Activated CD8-positive, alpha-beta memory T cell treated with anti-CD3 and anti-CD28 coated beads, Interleukin-2, amount 50 U/mL, for 48 hours (primary cell): Measurements from ENCODE around the gene AQP4.

Experiments
- DNase-seq: peaks from one replicate; pipeline ENCODE4 v3.0.0-alpha.2; 2020

AQP4 gene, protein sequence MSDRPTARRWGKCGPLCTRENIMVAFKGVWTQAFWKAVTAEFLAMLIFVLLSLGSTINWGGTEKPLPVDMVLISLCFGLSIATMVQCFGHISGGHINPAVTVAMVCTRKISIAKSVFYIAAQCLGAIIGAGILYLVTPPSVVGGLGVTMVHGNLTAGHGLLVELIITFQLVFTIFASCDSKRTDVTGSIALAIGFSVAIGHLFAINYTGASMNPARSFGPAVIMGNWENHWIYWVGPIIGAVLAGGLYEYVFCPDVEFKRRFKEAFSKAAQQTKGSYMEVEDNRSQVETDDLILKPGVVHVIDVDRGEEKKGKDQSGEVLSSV

DNA sequence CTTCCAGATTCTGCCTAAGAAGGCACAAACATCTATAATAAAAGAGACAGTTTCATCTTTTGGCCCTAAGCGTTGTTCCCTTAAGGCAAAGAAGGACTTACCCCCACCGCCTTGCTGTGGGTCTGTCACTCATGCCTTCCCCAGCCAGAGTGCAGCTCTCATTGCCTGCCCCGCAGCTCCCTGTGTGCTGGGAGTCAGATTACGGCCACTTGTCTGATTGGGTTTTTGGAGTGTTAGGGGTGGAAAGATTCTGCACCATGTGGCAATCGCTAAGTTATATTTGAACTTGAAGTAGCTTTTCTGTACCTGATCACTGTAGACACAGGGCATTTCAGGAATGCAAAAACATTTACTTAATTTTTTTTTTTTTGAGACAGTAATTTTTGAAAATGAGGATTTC, at the start of gene AQP4:
Gene AQP4, minus strand, starts transcription at position 151 of the 400 bp plus-strand sequence. Its CDS starts 18 bp downstream, at position 133.
- DNase-seq, result no peak

DNA sequence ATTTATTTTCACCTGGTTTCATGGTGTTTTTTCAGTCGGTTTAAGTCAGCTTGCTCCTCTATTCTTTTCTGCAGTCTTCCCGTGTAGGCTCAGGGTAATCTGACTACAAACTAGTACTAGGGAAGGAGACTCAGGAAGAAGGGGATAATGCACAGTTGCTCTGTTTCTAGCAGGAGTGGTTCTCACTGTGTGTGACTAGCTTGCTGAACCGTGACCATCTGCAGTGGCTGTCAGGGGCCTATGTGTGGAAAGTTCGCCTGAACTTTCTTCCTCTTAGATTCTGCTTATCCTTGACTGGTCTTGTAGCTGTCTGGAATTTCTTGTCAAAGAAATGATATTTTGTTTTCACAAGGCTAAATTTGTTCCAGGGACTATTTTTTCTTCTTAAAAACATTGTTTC, 46.3 kb upstream of the AQP4 start:
- no peak for DNase-seq

DNA sequence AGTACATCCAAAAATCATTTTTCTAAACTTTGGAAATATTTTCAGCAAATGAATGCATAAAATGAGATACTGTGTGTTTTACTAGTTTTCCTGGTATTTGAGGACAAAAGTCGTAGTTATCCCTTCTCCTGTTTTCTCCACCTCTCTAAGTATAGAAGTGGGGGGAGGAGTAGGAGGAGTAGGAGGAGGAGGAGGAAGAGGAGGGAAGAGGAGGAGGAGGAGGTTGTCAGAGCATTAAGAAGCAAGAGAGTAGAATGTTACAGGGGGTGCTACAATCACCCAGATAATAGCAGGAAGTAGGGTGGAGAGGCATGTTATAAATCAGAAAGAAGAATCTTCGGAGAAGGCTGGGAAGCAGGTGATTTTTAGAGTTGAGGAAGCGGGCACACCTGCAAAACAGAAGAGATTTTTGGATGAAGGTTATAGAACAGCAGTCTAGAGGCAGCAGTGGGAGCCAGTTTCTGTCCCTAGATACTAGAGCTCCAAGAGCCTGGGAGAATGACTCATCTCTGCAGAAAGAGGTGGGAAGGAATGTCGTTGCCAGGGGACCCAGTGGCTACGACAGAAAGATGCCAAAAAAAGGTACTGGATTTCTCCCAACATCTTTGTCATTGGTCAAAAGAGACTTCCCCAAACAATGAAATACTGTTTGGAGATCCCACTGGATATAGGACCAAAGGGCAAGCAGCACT, 44.2 kb upstream of the AQP4 start:
- DNase-seq, result no peak

DNA sequence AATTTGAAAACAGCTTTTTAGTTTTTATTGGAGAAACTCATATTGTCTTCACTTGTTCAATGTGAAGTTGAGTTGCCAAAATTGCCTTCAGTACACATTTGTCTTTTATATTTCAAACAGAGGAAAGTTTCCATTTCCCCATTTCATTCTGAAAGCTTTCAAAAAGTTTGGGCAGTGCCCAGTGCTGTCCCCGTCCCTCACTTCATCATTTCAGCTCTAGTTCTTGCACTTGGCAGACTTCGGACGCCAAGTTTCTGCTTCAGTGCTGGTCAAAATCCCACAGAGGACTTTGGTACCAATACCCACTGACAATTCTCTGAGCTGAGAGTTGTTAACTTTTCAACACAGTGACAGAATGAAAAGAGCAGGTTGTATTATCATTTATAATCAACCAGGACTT, 43.4 kb upstream of the AQP4 start:
- DNase-seq, result no peak

DNA sequence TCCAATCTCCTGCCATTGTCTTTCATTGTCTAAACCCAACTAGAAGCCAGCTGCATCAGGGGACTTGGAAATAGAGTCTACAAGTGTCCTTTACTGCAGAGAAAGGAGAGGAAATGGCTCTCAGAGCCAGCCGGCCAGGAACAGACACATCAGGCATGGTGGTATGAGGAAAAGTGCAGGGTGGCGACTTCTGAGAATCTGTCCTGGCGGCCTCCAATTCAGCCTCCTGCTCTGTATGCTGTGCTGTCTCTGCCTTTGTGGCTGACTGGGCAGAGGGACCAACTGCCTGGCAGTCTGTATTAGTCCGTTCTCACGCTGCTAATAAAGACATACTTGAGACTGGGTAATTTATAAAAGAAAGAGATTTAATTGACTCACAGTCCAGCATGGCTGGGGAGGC, 36.8 kb upstream of the AQP4 start:
- DNase-seq, result no peak

DNA sequence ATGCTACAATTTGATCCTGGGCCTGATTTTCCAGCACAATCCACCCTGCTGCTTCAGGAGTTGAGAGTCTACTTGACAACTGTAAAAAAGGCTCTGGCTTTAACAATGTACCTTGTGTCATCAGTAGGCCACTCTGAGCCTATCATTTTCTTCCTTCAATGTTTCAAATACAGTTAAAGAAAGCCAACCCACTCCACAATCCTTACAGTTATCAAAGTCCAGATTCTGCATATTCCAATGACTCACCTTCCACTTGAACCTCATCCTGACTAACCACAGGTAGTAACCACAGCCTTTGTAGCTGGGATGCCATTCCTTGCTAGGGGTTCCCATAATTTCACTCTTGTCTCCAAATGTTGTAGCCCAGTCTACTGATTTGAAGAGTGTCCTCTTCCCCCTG, 35.5 kb upstream of the AQP4 start:
- no peak for DNase-seq

DNA sequence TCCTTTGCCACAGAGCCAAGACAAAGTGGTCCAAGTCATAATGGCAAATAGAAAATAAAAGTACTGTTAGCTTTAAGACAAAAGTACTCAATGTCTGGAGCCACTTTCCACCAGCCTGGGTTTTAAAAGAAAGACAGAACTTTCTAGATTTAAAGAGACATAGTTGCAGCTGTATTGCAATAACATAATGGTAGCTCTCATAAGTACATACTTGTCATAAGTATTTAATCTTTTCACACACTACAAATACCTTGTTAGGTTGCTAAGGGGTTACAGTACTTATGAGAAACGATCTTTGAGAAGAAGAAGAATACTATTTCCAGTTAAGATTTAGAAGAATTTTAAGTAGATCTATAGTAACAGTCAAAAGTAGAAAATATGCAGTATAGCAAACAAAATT, 28.9 kb upstream of the AQP4 start:
- DNase-seq, result no peak

DNA sequence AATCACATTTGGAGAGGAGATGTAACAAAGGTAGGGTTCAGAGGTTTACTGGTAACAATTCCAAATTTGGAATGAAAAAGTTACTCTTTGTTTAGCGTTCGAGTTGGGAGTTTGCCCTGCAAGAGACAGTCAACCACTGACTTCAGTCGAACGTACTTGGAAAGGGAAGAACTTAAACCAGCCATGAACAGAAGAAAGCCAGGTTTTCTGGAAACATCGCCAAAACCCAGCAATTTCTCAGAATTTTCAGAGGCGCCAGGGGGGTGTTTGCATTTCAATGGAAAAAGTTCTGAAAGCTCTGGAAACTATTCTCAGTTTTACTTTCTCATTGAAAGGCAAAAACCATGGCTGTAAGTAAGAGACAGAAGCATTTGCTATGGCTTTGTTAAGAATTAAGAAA, 28.5 kb upstream of the AQP4 start:
- DNase-seq, result no peak

DNA sequence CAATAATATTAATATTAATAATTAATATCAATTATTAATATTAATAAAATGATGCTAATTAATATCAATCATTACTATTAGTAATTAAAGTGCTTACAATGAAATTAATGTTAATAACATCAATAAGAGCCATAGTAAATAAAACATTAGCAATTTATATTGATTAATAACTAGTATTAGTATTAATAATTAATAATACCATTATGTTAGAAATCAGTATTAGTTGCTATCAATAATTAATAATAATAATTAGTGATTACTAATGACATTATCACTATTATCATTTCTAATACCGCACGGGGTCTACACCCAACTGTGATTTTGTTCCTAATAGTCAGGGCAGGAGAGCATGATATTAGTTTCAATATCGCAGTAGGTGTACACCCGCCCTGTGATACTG, 22.8 kb upstream of the AQP4 start:
- DNase-seq, result no peak

DNA sequence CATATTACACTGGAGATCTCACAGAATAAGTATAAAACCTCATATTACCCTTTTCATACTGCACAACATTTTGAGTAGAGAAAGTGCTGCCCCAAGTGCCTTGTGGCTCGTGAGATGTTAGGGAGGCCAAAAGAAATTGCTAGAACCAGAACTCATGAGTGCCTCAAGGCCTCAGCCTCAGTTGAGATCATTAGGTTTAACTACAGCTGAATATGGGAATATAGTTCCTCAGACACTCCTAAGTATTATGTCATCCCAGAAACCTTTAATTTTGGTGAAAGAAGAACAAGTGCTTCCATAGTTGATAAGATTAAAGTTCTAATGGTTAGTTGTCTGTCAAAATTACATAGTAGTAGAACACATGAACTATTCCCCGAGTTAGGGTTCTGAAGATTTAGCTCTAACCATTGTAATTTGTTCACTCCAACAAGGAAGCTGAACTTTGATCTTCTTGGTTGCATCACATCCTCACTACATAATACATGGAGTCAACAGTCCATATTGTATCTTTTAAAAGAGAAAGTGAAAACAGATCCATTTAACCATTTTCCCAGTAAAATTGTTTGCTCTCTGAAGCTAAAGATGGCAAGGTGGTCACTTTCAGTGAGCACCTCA, 9.6 kb upstream of the AQP4 start:
- no peak for DNase-seq

DNA sequence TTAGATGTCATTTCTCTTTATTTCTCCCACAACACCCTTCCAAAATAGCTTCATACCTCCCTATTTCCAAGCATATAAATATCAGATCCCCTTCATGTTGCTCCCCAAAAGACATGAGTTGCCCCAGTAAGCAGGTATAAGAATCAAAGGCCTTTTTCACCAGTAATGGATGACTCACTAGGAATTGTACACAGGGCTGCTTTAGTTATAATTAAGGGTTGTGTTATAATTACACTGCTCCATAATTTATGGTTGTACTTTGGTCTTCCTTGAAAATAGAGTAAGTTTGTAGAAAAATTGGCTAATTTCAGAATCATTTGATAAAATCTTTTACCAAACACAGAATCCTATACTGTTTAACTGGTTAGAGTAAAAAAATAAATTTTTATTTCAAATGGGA, 8.8 kb upstream of the AQP4 start:
- no peak for DNase-seq

DNA sequence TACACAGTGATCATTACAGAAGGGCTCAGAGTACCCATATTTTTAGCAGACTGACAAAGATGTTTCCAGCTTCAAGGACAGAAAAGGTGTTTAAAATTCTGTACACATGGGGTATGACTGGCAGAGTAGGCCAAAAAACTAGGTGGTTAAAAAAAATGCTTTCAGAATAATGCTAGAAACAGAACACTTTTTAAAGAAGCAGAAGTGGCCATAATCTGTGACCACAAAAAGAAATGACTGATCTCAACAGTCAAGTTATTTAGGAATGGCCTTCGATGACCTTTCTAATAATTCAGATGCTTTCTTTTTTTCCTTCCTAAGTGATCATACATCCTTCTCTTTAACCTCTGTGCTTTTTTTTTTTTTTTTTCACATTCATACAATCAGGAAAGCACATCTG, 4.1 kb upstream of the AQP4 start:
- no peak for DNase-seq

DNA sequence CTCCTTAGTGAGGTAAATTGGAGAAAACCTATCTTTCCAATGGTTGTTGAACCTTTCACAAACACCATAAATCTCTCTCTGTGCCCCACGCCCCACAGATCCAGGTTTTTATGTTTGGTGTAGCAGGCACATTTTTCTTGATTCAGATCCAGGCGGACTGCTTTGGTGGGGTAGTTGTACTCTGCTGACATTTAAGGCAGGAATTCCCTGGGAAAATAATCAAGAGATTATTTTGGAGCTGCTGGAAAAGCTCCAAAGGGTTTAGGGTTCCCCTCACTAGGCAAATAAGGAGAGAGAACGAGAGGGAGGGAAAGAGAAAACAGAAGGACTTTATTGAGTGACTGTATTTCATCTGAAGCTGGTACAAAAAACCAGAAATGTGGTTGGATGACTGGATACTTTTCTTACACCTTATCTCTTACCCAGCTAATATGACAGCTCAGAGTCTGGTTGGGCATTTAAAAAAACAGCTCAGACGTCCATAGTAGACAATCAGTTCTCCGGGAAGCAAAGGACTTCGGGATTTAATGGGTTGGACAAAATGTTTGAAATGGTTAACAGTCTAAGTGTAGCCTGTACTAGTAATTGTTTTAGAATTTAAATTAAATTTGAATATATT, 3.6 kb upstream of the AQP4 start:
- no peak for DNase-seq

DNA sequence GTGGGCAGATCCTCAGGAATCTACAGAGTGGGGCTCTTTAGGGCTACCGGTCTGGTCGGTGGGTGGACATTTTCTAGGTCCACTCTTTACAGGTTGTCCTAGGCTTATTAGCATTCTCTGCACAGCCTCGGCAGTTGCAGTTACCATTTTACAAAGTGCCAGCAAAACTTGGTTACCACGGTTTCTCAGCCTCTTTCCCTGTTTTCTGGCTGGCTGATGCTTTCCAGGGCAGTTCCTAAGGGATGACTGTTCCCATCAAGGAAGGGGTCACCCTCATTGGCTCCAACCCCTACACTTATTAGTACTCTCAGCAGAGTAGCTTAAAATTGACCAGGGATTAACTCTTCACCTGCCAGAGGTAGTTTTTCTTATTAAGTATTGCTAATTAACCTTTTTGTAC, 2.0 kb upstream of the AQP4 start:
- no peak for DNase-seq

DNA sequence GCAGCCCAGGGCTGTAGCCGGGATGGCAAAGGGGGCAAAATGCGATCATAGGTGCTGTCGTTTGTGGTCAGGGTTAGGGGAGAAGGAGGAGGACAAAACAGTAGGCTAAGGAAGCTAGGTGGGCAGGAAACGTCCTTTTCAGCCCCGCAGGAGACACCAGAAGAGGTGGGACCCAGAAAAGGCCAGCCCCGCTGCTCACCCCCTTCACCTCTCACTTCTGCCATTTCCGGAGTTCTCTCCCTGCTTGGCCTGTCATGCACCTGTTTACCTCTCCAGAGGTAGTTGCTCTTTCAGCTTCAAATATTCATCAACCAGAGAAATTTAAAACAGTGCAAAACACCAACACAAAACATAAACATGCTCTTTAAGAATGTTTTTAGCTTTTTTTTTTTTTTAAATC, 849 bp downstream of the AQP4 start:
- no peak for DNase-seq

DNA sequence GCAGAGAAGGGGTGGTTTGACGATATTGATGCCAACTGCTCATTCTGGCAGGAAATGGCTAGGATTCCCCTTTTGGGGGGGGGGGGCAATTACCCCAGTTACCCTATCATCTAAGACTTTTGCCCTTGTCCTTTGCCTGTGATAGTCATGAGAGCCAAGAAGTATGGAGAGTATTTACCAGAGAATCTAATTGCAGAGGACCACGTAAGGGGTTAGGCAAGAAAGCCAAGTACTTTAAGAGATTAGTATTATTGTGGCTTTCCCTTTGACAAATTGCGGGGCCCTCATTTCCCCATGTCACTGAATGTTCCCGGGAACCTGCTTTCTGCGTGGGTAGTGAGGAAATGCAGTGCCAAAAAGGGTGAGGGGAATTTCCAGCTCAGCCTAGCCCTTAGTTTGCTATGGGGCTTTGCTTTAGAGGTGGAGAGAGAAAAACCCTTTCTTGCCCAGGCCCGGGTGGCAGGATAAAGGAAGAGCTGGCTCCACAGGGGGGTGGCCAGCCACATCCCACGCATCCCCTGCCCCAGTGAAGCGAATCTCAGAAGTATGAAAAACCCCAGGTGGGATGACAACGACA, 1.5 kb downstream of the AQP4 start:
- DNase-seq, result no peak

DNA sequence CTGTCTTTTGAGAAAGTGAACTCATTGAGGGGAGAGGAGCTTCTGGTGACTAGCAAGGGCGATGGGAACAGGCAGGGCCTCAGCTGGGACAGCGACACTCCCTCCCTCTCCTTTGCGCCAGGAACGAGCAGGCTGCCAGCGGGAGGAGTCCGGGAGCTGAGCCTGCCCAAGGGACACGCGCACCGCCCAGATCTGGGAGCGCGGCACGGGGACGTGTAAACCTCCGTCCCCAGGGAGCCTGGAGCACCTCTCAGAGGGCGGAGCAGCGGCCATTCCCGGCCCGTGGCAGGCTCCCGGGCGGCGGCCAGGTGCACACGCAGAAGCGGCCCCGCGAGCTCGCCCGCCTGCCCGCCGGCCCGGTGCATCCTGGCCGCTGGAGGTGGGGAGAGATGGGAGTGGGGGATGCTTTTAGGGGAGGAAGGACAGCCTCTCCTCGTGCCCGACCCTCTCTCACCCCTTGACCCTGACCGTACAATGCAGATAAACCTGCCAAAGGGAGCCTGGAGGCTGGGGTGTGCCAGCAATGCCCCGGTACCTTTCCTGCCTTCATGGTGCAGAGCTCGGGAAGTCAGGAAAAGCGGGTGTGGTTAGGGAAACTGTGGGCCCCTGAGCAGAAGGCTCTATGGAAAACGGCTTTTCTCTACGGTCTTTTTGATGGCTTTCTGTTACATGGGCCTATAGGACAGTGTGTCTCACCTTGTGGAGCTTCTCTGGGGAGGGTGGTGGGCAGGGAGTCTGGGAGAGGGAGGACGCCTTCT, 2.2 kb downstream of the AQP4 start:
- DNase-seq, result no peak

DNA sequence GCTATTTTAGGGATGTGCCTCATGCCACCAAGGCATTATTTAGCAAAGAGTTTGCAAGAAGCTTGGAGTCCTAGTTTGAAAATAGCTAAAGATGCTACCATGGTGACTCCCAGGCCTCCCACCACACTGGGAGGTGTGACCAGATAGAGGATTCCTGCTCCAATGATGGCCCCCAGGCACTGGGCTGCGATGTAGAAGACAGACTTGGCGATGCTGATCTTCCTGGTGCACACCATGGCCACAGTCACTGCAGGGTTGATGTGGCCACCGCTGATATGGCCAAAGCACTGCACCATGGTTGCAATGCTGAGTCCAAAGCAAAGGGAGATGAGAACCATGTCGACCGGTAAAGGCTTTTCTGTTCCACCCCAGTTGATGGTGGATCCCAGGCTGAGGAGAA, 3.4 kb downstream of the AQP4 start:
- DNase-seq, result no peak

DNA sequence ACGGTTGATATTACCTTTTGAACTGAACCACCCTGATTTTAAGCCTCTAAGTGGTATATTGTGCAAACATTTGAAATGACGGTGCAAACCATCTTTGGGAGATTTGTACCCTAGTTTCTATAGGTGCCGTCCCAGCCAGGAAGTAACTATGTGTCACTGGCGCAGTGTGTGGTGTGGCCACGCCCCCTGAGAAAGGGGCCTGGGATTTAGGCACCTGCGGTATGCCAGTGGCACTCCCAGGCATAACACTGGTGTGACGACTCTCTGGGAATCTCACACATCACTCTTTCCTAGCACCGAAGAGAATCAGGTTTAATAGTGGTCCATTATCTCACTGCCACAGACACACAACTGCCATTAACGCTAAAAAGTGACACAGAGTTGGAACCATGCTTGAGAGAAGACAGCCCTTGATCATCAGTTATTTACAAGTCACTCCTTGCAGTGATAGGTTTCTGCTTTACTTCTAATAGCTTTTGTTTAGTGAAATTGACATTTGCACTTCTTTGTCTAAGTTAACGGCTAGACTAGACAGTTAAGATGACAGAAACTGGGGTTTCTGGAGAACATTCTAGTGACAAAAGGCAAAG, 11.1 kb downstream of the AQP4 start:
- DNase-seq, result no peak

DNA sequence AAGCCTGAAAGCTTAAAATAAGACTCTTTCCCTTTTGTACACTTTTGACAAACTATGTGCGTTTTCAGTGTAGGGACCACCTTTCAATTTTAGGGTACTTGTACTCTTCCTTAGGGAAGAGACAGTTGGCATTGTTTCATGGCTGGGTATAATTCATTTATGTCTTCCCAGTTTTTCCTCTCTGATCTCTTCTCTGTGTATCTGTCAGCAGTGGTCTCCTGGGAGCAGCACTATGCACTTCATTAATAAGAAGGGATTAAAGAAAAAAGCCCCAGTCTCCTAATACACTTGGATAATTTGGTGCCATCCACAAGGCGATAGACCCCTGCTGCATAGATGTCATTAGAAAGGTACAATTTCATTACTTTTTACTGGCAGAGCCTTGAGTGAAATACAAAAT, 12.1 kb downstream of the AQP4 start:
- no peak for DNase-seq

DNA sequence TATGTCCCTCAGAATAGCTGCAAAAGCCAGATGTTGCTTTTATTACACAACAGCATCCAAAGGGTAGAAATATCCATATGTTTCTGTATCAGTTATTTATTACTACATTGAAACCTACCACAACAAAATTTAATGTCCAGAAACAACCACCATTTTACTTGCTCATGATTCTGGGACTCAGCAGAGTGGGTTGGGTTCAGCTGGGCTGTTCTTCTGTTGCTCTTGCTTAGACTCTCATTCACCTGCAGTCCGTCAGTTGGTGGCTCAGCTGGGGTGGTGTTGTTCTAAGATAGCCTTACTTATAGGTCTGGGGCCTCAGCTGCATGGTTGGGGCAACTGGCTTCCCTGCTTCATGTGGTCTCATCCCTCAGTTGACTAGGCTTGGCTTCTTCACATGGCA, 21.7 kb downstream of the AQP4 start:
- no peak for DNase-seq

DNA sequence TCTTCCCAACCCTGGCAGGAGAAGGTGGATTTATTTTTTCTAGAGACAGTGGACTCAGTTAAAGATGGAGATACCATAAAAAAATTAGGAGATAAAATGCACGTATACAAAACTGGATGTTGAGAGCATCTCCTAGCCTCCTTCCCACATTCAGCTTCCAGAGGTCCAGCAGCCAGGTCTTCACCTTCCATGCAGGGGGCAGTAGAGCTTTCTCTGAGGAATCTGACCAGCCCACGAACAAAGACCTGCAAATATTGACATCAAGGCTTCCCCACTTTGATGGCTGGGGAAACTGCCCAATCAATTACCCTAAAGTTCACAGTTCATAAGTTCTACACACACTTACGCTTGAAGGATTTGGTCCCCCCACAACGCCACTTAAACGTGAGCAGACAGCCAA, 24.5 kb downstream of the AQP4 start:
- DNase-seq, result no peak
